GM12891 (cell line): ENCODE measurements around the gene CXCL3.

Experiments used
- DNase-seq: peaks from one replicate; pipeline ENCODE4 v3.0.0; 2011; ENCODE audit warnings: low spot score; ENCODE audit not compliant: insufficient read length
- FAIRE-seq: peaks from 2 replicates; lab custom pipeline; 2011; peaks lifted over from hg19 to GRCh38; lab: Jason Lieb, UNC
- PAX5 ChIP-seq: IDR thresholded peaks from 2 replicates; pipeline ENCODE4 v1.6.1; 2011; ENCODE audit warnings: low read length, moderate library complexity, mild to moderate bottlenecking; ENCODE audit not compliant: insufficient read depth, severe bottlenecking
- POLR2A ChIP-seq: IDR thresholded peaks from 2 replicates; pipeline ENCODE4 v1.6.1; 2011; ENCODE audit warnings: low read depth, low read length, control low read depth
- POLR2AphosphoS5 ChIP-seq: IDR thresholded peaks from 2 replicates; pipeline ENCODE4 v1.6.1; 2011; ENCODE audit warnings: low read depth, low read length, control low read depth
- POU2F2 ChIP-seq: IDR thresholded peaks from 2 replicates; pipeline ENCODE4 v1.6.1; 2011; ENCODE audit warnings: low read depth, mild to moderate bottlenecking, control low read depth, low read length, moderate library complexity
- SPI1 ChIP-seq: IDR thresholded peaks from 2 replicates; pipeline ENCODE4 v1.6.1; 2011; ENCODE audit warnings: low read depth, low read length, control low read depth
- TAF1 ChIP-seq: IDR thresholded peaks from 2 replicates; pipeline ENCODE4 v1.6.1; 2011; ENCODE audit warnings: low read depth, low read length, control low read depth

The CXCL3 gene

DNA sequence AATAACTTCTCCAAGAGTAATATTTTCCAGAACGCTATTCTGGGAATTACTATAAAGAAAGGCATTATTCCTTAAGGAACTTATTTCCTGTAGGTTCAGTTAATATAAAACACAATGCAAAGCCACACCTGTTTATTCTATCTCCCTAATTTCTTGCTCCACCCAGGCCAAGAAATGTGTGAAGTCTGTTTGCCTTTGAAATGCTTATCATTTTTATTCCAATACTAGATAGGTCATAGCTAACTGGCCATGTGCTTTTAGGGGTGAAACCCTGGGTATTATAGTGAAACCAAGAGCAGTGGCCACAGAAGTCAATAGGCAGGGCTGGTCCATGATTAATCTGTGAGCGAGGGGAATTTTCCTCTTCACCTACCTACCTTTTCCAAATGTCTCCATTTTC, 14.8 kb downstream of the CXCL3 start:
- TF ChIP-seq SPI1 (no peak), TAF1 (no peak), PAX5 (no peak), POLR2A (no peak), POLR2AphosphoS5 (no peak), POU2F2 (no peak)
- DNase-seq = no peak
- no peak for FAIRE-seq

DNA sequence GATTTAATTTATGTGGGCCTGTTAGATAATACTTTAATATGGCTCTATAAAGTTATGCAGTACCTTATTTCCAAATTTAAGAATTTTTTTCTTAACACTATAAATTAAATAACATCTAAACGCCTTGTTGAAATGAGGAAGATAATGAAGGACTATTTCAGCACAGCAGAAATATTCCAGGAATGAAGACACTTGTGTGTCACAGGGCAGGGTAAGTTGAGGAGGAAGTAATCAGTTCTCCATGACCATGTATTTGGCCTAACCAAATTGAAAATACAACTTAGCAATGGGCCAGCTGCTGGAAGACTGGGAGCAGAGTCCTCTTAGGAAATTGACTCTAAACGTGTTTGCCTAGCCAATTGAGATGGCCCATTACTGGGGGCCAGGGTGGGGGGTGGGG, 16.9 kb downstream of the CXCL3 start:
- FAIRE-seq (no peak), DNase-seq (no peak)
- TF ChIP-seq POU2F2 = no peak
- TF ChIP-seq SPI1 = no peak

DNA sequence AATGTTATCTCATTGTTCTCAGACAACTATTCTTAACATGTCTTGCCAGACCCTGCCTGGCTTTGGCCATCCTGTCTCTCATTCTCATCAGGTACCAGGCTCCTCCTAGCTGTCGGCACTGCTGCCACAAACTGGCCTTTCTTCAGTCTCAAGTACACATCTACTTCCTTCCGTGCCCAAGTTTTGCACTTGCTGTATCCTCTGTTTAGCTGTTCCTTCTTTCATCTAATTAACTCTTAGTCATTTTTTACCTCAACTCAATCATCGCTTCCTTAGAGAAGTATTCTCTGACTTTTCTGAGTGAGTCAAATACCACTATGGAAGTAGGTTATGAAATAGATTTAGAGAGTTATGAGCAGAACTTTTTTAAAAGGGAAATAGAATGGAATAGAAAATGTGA, 19.7 kb downstream of the CXCL3 start:
- FAIRE-seq = no peak
- no peak for DNase-seq
- no peak for TF ChIP-seq PAX5
- TF ChIP-seq POLR2A = no peak
- TF ChIP-seq POU2F2 = no peak
- TF ChIP-seq TAF1 = no peak
- TF ChIP-seq POLR2AphosphoS5 = no peak
- TF ChIP-seq SPI1 = no peak

DNA sequence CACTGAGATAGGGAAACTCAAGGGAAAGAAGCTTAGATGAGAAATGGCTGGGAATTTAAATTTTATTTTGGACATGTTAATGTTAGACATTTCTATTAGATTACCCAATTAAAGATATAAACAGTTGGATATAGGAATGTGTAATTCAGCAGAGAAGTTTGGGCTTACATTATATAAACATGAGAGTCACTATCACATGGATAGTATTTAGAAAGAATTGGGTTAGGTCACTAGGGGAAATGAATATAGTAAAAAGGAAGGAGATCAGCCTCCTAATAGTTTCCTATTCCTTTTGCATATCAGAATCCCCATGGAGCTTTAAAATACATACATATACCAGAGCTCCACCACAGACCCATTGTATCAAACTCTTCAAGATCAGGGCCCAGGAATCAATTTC, 20.4 kb downstream of the CXCL3 start:
- TF ChIP-seq PAX5 (no peak), POLR2A (no peak), POU2F2 (no peak), TAF1 (no peak), SPI1 (no peak), POLR2AphosphoS5 (no peak)
- FAIRE-seq (no peak), DNase-seq (no peak)

DNA sequence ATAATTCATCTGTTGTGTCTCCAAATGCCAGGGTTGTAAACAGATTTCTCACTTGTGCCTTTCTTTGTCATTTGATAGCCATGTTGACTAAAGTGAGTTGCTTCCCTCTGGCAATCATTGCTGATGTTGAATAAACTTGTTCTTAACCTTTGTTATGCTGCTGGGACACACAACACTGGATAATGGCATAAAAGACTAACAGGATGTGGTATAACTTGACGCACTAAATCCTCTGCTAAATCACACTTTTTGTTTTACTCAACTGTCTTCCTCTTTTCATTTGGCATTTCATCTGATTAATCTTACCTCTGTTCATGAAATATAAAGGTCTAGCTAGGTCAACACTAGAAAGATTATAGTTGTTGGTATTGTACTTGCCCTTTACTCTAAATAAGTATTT, 22.4 kb downstream of the CXCL3 start:
- no peak for TF ChIP-seq POLR2AphosphoS5
- TF ChIP-seq SPI1 = peak; percentile 19; the same call in 1 of the 2 replicates
- no peak for FAIRE-seq
- no peak for DNase-seq

DNA sequence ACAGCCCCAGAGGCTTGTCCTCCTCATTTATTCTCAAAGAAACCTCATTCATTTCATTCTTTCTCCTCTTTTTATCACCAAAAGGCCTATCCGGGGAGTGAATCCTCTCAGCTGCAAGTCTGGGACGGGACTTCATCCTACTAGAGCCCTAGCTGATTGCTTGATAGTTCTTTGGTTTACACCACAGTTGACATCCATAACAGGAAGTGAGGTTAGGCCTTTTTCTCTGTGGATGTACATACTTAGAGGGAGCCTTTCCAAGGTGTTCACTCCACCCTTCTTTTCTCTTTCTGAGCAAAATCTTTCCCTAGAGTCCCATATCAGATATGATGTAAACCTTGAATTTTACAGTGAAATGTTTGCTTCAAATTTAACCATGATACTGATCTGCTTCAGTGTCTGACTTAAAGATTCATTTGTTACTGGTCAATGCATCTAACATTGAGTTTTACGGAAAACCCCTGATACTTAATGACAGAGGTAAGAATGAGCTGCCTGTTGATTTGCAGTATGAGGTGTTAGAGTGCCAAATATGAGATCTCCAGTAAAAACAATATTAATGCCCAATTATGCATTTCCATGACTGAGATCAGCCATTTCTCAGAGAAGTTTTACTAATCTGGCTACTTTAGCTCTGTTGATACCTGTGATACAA, 23.2 kb downstream of the CXCL3 start:
- TF ChIP-seq TAF1 (no peak), SPI1 (no peak), POU2F2 (no peak), POLR2AphosphoS5 (no peak), POLR2A (no peak), PAX5 (no peak)
- FAIRE-seq (no peak), DNase-seq (no peak)

DNA sequence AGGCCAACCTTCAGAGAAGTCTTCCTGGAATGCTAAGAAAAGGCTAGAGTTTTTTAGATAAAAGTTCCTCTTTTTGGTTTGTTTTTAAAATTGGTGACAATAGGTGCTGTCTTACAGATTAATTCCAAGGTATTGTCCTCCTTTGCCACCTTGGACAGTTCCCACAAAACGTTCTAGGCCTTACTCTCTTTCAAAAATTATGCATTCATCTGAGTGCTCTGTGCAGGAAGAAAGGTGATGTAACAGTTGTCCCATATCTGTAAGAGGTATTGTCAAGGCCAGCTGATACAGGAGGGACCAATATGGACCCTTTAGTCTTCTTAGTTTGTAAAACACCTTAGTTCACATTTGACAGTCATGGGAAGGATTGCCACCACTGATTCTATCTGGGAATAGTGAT, 24.2 kb downstream of the CXCL3 start:
- no peak for TF ChIP-seq POU2F2
- no peak for FAIRE-seq
- DNase-seq = no peak

DNA sequence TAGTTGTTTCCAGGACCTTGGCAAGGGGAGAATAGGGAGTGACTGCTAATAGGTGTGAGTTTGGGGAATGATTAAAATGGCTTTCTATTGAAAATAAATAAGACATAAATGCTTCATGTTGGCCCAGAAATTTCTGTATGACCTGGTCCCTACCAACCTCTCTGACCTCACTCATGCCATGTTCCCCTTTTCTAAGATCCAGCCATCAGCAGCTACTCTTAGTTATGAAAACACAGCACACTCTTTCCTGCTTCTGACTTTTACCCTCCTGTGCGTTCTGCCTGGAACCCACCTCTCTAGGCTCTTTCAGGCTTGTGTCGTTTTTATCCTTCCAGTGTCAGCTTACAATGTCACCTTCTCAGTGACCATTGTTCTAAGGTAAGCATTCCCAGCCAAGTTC, 25.2 kb downstream of the CXCL3 start:
- FAIRE-seq = no peak
- TF ChIP-seq POLR2AphosphoS5 = no peak
- TF ChIP-seq POLR2A = no peak
- TF ChIP-seq POU2F2 = no peak
- TF ChIP-seq PAX5 = no peak
- no peak for TF ChIP-seq SPI1
- TF ChIP-seq TAF1 = no peak
- no peak for DNase-seq

DNA sequence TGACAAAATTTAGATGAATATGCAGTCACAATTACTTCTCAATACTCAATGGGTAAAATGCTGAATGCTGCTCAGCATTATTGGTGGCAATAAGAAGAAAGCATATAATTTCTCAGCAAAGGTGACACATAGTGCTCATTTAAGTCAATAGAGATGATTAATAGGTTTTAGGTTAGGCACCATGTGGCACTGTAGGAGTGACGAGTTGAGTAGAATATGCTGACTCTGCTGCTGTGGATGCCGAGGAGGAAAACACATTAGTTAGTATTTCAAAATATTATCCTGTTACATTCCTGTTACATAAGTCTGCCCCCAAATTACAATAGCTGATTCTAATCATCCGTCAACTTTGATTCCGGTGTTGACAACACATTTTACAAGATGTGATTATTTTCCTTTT, 26.4 kb downstream of the CXCL3 start:
- TF ChIP-seq POU2F2 (no peak), PAX5 (no peak), SPI1 (no peak), TAF1 (no peak), POLR2A (no peak), POLR2AphosphoS5 (no peak)
- FAIRE-seq = no peak
- no peak for DNase-seq

DNA sequence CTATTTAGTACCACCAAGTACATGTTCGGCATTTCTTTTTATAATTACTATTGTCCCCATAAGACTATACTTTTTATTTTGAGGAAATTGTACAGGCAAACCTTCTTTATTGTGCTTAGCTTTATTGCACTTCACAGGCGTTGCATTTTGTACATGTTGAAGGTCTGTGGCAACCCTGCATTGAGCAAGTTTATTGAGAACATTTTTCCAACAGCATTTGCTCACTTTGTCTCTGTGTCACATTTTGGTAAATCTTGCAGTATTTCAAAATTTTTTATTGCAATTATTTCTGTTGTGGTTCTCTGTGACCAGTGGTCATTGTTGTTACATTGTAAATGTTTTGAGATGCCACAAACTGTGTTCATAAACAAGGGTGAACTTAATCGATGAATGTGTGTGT, 29.2 kb downstream of the CXCL3 start:
- no peak for TF ChIP-seq POU2F2
- TF ChIP-seq SPI1 = no peak
- no peak for TF ChIP-seq POLR2AphosphoS5
- no peak for TF ChIP-seq PAX5
- TF ChIP-seq POLR2A = no peak
- no peak for TF ChIP-seq TAF1
- FAIRE-seq (no peak), DNase-seq (no peak)

DNA sequence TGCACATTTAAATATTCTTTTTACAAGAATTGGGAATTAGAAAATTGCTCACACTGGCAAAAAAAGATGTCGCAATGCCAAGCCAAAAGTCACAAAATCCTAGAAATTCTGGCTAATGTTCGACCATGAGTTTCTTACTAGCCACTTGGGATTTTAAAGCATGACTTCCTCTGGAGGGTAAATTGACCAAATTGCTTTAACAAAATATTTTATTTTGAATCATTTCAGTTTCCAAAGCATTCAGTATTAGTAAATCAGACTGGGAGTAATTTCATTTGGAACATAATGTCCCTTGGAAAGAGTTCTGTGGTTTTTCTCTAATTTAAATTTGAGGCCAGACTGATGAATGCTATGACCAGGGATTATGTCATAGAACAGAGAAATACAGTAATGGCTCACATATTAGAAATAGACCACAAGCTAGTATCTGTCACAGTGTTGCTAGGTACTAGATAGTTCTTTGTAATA, 32.4 kb downstream of the CXCL3 start:
- TF ChIP-seq POLR2A = no peak
- no peak for TF ChIP-seq PAX5
- TF ChIP-seq POU2F2 = no peak
- TF ChIP-seq TAF1 = no peak
- no peak for TF ChIP-seq SPI1
- no peak for TF ChIP-seq POLR2AphosphoS5
- FAIRE-seq (no peak), DNase-seq (no peak)
